ENCODE data around the gene CARNS1. TPM values are rescaled to one million over a fixed set of nuclear protein-coding genes. Genes with fewer than 3 reads are reported as not detected.

CARNS1 gene
- total and polyA plus RNA-seq, 9 of the 15 experiments (the other 6 are each of a cell fraction or from before 2014, with no cell fraction given), result 0.01 to 0.18 (median 0.06) TPM; not detected in 3

- TF ChIP-seq YY1 (IDR thresholded peaks at IDR 0.05; ENCODE audit: borderline replicate concordance in 1 of 3, control insufficient read depth in 1 of 3, extremely low read depth in 1 of 3, insufficient read depth in 3 of 3, insufficient read length in 1 of 3, insufficient replicate concordance in 2 of 3, low read depth in 1 of 3, low read length in 2 of 3) (peak in 2 of 3 experiments; percentile 29 to 35), NONO (IDR thresholded peaks at IDR 0.05; ENCODE audit: low read depth in 2 of 2, low read length in 1 of 2) (0 out of 4 replicates have a peak, but pooled peaks of 1 of the 2 experiments have one; percentile 24), ZKSCAN1 (IDR thresholded peaks at IDR 0.05; ENCODE audit: low read depth, low read length) (no peak), RAD21 (CRISPR knock-in tag; conservative IDR thresholded peaks at IDR 0.05 in 1 of 2, IDR thresholded peaks at IDR 0.05 in 1 of 2) (peak; percentile 30 to 58), MED1 (CRISPR knock-in tag; IDR thresholded peaks at IDR 0.05; ENCODE audit: borderline replicate concordance) (no peak), NR4A1 (CRISPR knock-in tag; IDR thresholded peaks at IDR 0.05) (no peak), NR4A1 (tag; IDR thresholded peaks at IDR 0.05) (peak; percentile 65), ZNF24 (IDR thresholded peaks at IDR 0.05) (no peak), EGR1 (conservative IDR thresholded peaks at IDR 0.05) (peak; percentile 81), MBD1 (CRISPR knock-in tag; IDR thresholded peaks at IDR 0.05) (no peak), ZSCAN29 (IDR thresholded peaks at IDR 0.05) (no peak), SMAD4 (CRISPR knock-in tag; conservative IDR thresholded peaks at IDR 0.05) (peak; percentile 77), TEAD4 (IDR thresholded peaks at IDR 0.05; ENCODE audit: low read length) (no peak), TEAD4 (CRISPR knock-in tag; IDR thresholded peaks at IDR 0.05; ENCODE audit: borderline replicate concordance) (no peak), ZNF764 (CRISPR knock-in tag; IDR thresholded peaks at IDR 0.05; ENCODE audit: low read depth) (no peak), HNRNPK (IDR thresholded peaks at IDR 0.05; ENCODE audit: low read depth, low read length, poor library complexity, severe bottlenecking) (no peak), KDM1A (IDR thresholded peaks at IDR 0.05) (peak in 1 of 2 experiments; percentile 78; a peak in 2 of 4 replicates), PKNOX1 (IDR thresholded peaks at IDR 0.05) (peak; percentile 33; the same call in 1 of the 2 replicates), ZNF408 (CRISPR knock-in tag; IDR thresholded peaks at IDR 0.05; ENCODE audit: low read depth) (no peak), SRF (CRISPR knock-in tag; IDR thresholded peaks at IDR 0.05) (no peak), ARID2 (IDR thresholded peaks at IDR 0.05) (no peak; the same call in 1 of the 2 replicates), POLR2AphosphoS5 (IDR thresholded peaks at IDR 0.05; ENCODE audit: control insufficient read depth, insufficient read depth, low read depth, low read length) (no peak; the same call in 1 of the 2 replicates), ERF (CRISPR knock-in tag; IDR thresholded peaks at IDR 0.05) (0 out of 2 replicates have a peak, but pooled peaks have one; percentile 25)
Measured at GRCh38 chr11:67373648-67374570, 41.6 kb upstream of the CARNS1 start (continued).

All from K562 (cell line).